ENCODE data around the gene CTSW.

CTSW gene

DNA sequence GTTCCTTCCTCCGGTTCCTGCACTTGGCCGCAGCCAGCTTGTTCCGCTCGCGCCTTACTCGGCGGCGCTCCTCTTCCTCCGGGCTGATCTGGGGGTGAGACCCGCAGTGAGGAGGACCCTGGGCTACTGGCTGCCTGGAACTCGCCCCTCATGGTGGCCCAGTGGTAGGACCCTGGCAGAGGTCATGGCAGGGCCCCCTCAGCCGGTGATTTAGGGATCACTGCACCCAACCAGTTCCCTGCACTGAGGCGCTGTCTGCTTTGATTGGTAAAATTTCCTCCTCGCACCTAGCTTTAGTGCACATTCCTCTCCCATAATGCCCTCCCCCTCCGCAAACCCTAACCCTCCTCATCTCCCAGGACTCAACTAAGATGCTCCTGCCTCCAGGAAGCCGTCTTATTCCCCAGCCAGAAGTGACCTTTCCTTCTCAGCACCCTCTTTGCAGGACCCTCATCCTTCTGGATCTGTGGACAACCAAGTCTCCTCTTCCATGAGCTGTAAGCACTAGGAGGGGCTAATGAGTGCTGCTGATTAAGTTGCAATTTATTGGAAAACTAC, 14.5 kb downstream of the CTSW start:
- H2AFZ ChIP-seq, result no peak overlapping the region
- H3K9ac ChIP-seq, result no peak overlapping the region
- TF ChIP-seq, protein P1, sequence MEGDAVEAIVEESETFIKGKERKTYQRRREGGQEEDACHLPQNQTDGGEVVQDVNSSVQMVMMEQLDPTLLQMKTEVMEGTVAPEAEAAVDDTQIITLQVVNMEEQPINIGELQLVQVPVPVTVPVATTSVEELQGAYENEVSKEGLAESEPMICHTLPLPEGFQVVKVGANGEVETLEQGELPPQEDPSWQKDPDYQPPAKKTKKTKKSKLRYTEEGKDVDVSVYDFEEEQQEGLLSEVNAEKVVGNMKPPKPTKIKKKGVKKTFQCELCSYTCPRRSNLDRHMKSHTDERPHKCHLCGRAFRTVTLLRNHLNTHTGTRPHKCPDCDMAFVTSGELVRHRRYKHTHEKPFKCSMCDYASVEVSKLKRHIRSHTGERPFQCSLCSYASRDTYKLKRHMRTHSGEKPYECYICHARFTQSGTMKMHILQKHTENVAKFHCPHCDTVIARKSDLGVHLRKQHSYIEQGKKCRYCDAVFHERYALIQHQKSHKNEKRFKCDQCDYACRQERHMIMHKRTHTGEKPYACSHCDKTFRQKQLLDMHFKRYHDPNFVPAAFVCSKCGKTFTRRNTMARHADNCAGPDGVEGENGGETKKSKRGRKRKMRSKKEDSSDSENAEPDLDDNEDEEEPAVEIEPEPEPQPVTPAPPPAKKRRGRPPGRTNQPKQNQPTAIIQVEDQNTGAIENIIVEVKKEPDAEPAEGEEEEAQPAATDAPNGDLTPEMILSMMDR (IDR thresholded peaks at IDR 0.05), result no peak
- H3K27ac ChIP-seq, result peak overlapping the region; percentile 75
- no peaks in the 10 kb centered on the region for H3K79me2 ChIP-seq
- no peaks in the 10 kb centered on the region for H3K9me3 ChIP-seq (ENCODE audit: control insufficient read depth, low read length)
- H3K4me1 ChIP-seq, result peaks cover 3% of the 10 kb centered on the region
- no peaks in the 10 kb centered on the region for H3K27me3 ChIP-seq (ENCODE audit: control insufficient read depth, insufficient read depth, low read length)
- H3K36me3 ChIP-seq (ENCODE audit: control insufficient read depth, insufficient read depth, low read length), result no peaks in the 10 kb centered on the region
- no peak overlapping the region for H3K4me2 ChIP-seq (ENCODE audit: low read length)
- H3K4me3 ChIP-seq (ENCODE audit: low read depth, low read length), result peak overlapping the region; percentile 5

DNA sequence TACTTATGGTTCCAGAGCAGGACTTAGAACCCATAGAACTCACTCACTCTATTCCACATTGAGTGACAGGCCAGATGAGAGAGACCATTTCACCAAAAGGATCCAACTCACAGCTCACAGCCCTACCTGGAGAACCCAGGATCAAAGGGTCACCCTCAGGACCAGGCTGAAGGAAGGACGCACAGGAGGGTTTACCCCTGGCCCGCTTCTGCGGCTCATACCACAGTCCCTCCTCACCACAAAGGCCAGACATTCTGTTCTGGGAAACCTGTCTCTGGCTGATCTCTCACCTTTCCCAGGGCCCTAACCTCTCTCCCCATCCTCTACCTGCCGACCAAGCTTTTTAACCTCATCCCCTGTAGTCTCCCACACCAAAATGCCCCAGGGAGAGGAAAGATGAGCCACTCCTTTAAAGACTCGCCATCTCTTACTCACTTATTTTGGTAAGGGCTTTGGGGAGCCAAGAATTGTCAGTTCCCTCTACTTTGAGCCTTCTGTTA, 15.9 kb downstream of the CTSW start:
- H3K79me2 ChIP-seq, result no peaks in the 10 kb centered on the region
- H2AFZ ChIP-seq, result no peak overlapping the region
- no peak overlapping the region for H3K4me2 ChIP-seq (ENCODE audit: low read length)
- H3K9ac ChIP-seq, result no peak overlapping the region
- no peaks in the 10 kb centered on the region for H3K4me1 ChIP-seq
- no peaks in the 10 kb centered on the region for H3K27me3 ChIP-seq (ENCODE audit: control insufficient read depth, insufficient read depth, low read length)
- H3K9me3 ChIP-seq (ENCODE audit: control insufficient read depth, low read length), result no peaks in the 10 kb centered on the region
- TF ChIP-seq, protein P1 (IDR thresholded peaks at IDR 0.05), result no peak
- H3K4me3 ChIP-seq (ENCODE audit: low read depth, low read length), result no peak overlapping the region
- H3K27ac ChIP-seq, result no peak overlapping the region
- H3K36me3 ChIP-seq (ENCODE audit: control insufficient read depth, insufficient read depth, low read length), result no peaks in the 10 kb centered on the region

- Histone ChIP-seq H3K36me3 (ENCODE audit: control insufficient read depth, insufficient read depth, low read length) (no peaks in the 10 kb centered on the region), H3K4me3 (ENCODE audit: low read depth, low read length) (no peak overlapping the region), H3K79me2 (no peaks in the 10 kb centered on the region), H3K27ac (no peak overlapping the region), H3K27me3 (ENCODE audit: control insufficient read depth, insufficient read depth, low read length) (no peaks in the 10 kb centered on the region), H3K4me2 (ENCODE audit: low read length) (no peak overlapping the region), H3K4me1 (no peaks in the 10 kb centered on the region), H3K9me3 (ENCODE audit: control insufficient read depth, low read length) (no peaks in the 10 kb centered on the region), H2AFZ (no peak overlapping the region), H3K9ac (no peak overlapping the region)
- TF ChIP-seq, protein P1 (IDR thresholded peaks at IDR 0.05), result no peak
These were observed 16.7 kb downstream of the CTSW start for GRCh38 chr11:65896034-65896999.

DNA sequence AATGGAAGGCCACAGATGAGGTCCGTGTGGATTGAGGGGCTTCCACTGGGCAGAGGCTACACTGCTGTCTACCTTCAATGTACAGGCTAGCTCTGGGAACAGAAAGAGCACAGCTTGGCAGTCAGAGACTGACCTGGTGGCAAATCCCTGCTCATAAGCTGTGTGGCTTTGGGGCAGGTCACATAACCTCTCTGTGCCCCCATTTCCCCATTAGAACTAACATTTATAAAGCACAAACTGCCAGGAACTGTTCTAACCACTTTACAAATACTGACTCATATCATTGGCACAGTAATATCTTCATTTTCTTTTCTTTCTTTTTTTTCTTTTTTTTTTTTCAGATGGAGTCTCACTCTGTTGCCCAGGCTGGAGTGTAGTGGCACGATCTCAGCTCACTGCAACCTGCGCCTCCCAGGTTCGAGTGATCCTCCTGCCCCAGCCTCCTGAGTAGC, 17.4 kb downstream of the CTSW start:
- TF ChIP-seq, protein P1 (IDR thresholded peaks at IDR 0.05), result no peak
- no peaks in the 10 kb centered on the region for H3K36me3 ChIP-seq (ENCODE audit: control insufficient read depth, insufficient read depth, low read length)
- no peak overlapping the region for H3K27ac ChIP-seq
- H3K4me3 ChIP-seq (ENCODE audit: low read depth, low read length), result no peak overlapping the region
- H3K4me2 ChIP-seq (ENCODE audit: low read length), result no peak overlapping the region
- no peaks in the 10 kb centered on the region for H3K4me1 ChIP-seq
- no peak overlapping the region for H3K9ac ChIP-seq
- no peaks in the 10 kb centered on the region for H3K9me3 ChIP-seq (ENCODE audit: control insufficient read depth, low read length)
- no peaks in the 10 kb centered on the region for H3K27me3 ChIP-seq (ENCODE audit: control insufficient read depth, insufficient read depth, low read length)
- H2AFZ ChIP-seq, result no peak overlapping the region
- H3K79me2 ChIP-seq, result no peaks in the 10 kb centered on the region
